Tongue (tissue), 2 donors: Measurements from ENCODE around the gene KRT83. TPM values are rescaled to one million over a fixed set of nuclear protein-coding genes. Genes with fewer than 3 reads are reported as not detected.
A peak's percentile ranks its signal among the peaks of the same experiment; 100 is the strongest.
"Not testable (repeated sequence)": the region's sequence is repeated elsewhere in the genome, so short reads cannot be mapped to it uniquely, and the experiment has no call there.

ENCODE experiments used
- DNase-seq: peaks from one replicate; pipeline ENCODE4 v3.0.0-alpha.2; 2015
- total RNA-seq: library from RNA; depleted of rRNA; stranded (reverse); fragments of >200 nt; gene quantifications from one replicate; pipeline ENCODE4 v1.2.3, GENCODE V29; 2014

Gene KRT83
- total RNA-seq, 1 donor from 2014 or later: not detected

- DNase-seq: no peak
These were observed 12.3 kb downstream of the KRT83 start for GRCh38 chr12:52308806-52309425.

- peak; percentile 94 for DNase-seq
These were observed 13.1 kb downstream of the KRT83 start for GRCh38 chr12:52307836-52308805.

GRCh38 chr12:52306731-52307130 is 14.5 kb downstream of the KRT83 start:
- peak; percentile 24 for DNase-seq

- DNase-seq: no peak
These were observed 15.1 kb downstream of the KRT83 start for GRCh38 chr12:52305921-52306705.

- DNase-seq: not testable (repeated sequence)
These were observed 16.2 kb downstream of the KRT83 start for GRCh38 chr12:52304941-52305411.

GRCh38 chr12:52302242-52302914 is 18.8 kb downstream of the KRT83 start:
- not testable (repeated sequence) for DNase-seq

- DNase-seq: not testable (repeated sequence)
These were observed 19.5 kb downstream of the KRT83 start for GRCh38 chr12:52301721-52302120.

GRCh38 chr12:52300796-52301691 is 20.2 kb downstream of the KRT83 start:
- no peak for DNase-seq

- DNase-seq: no peak
These were observed 22.5 kb downstream of the KRT83 start for GRCh38 chr12:52298677-52299190.

GRCh38 chr12:52296572-52297215 is 24.5 kb downstream of the KRT83 start:
- DNase-seq: no peak

- no peak for DNase-seq
These were observed 25.5 kb downstream of the KRT83 start for GRCh38 chr12:52295663-52296062.

- DNase-seq: no peak
These were observed 26.4 kb downstream of the KRT83 start for GRCh38 chr12:52294803-52295202.

GRCh38 chr12:52293926-52294325 is 27.3 kb downstream of the KRT83 start:
- no peak for DNase-seq

GRCh38 chr12:52291267-52291935 is 29.8 kb downstream of the KRT83 start, which contains the start of gene KRT81:
KRT81 (minus strand) TSS chr12:52291534; CDS start chr12:52291465, 69 bp downstream.
- no peak for DNase-seq

- not testable (repeated sequence) for DNase-seq
These were observed 30.6 kb downstream of the KRT83 start for GRCh38 chr12:52290483-52291134.

- not testable (repeated sequence) for DNase-seq
These were observed 33.1 kb downstream of the KRT83 start for GRCh38 chr12:52287816-52288805.
